Activated naive CD4-positive, alpha-beta T cell treated with anti-CD3 and anti-CD28 coated beads for 36 hours (primary cell): ENCODE data around the gene GKN1. TPM values are rescaled to one million over a fixed set of nuclear protein-coding genes. Genes with fewer than 3 reads are reported as not detected.

ENCODE experiments used
- CTCF ChIA-PET: fragments of 350-600 bp; sonication (Branson Sonifier 250); formaldehyde crosslinking; loops from one replicate; lab custom pipeline; 2021; ENCODE audit warnings: antibody characterized with exemption; lab: Charles Lee
- DNase-seq: peaks from one replicate; pipeline ENCODE4 v3.0.0-alpha.2; 2020
- H3K27ac Mint-ChIP-seq: one replicate; pipeline ENCODE4 v1.8.0; 2021; ENCODE audit warnings: mild to moderate bottlenecking, mixed read lengths
- H3K27me3 Mint-ChIP-seq: one replicate; pipeline ENCODE4 v1.8.0; 2021; ENCODE audit warnings: low read depth, mixed read lengths
- H3K36me3 Mint-ChIP-seq: one replicate; pipeline ENCODE4 v1.8.0; 2021; ENCODE audit warnings: low read depth, mixed read lengths
- H3K4me1 Mint-ChIP-seq: one replicate; pipeline ENCODE4 v1.8.0; 2021; ENCODE audit warnings: low read depth, mixed read lengths
- H3K4me3 Mint-ChIP-seq: one replicate; pipeline ENCODE4 v1.8.0; 2021; ENCODE audit warnings: mild to moderate bottlenecking, moderate library complexity, mixed read lengths
- H3K9me3 Mint-ChIP-seq: one replicate; pipeline ENCODE4 v1.8.0; 2021; ENCODE audit warnings: mixed read lengths
- intact Hi-C: fragments of 100-400 bp; cut with micrococcal nuclease; formaldehyde crosslinking; loops from one replicate; pipeline ENCODE4 v1.15.1; 2023
- total RNA-seq, 2 experiments: library from RNA; stranded (reverse); gene quantifications; one replicate each; pipeline ENCODE4 v1.2.3, GENCODE V29; 2021

Gene GKN1
- total RNA-seq, 2 experiments from 2014 or later = not detected

DNA sequence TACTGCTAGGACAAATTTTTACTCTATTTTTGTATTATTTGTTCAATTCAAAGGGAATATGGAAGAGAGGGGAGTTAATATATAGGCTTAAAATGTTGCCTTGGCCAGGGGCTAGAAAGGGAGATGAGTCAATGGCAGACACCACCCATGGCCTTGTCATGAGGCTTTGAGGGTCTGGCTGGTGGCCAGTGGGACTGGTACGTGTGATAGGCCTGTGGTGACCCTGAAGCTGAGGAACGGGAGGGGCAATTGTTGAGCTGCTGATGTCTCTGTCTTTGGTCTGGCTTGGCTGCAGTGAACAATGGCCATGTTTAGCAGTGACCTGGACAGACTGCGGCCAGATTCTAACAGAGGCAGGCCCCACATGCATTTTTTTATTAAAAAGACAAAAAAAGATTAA, 18.5 kb downstream of the GKN1 start:
- CTCF ChIA-PET = no interaction called here
- Mint-ChIP-seq H3K4me3 (no peak overlapping the region), H3K27ac (no peak overlapping the region), H3K27me3 (peaks cover 2% of the 10 kb centered on the region), H3K9me3 (no peaks in the 10 kb centered on the region), H3K36me3 (no peaks in the 10 kb centered on the region), H3K4me1 (no peaks in the 10 kb centered on the region)
- intact Hi-C loops = no loop called here
- no peak for DNase-seq

DNA sequence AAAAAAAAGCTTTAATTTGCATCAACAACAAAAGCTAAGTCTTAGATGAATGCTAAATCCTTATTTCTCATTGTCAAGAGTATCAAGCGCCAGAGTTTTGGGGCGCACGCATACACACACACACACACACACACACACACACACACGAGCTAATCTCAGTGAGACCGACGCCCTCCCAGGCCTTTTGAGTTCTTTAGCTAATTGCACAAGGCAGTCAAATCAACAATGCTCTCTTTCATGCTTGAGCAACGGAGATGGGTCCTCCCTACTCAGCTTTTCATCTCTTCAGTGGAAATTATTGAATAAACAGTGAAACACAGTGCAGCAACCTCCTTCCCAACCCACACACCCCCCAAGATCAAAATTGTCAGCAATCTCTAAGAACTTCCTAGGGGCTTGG, 19.2 kb downstream of the GKN1 start:
- intact Hi-C loops = no loop called here
- H3K4me1 Mint-ChIP-seq = no peaks in the 10 kb centered on the region
- H3K9me3 Mint-ChIP-seq = no peaks in the 10 kb centered on the region
- no peak for DNase-seq
- CTCF ChIA-PET = interaction anchor here (0.7 kb wide), 1 partner anchor 9 kb away, joined by 3 read pairs; no protein-coding TSS in a partner anchor
- no peak overlapping the region for H3K4me3 Mint-ChIP-seq
- H3K27me3 Mint-ChIP-seq = peaks cover 6% of the 10 kb centered on the region
- H3K27ac Mint-ChIP-seq = no peak overlapping the region
- H3K36me3 Mint-ChIP-seq = no peaks in the 10 kb centered on the region

DNA sequence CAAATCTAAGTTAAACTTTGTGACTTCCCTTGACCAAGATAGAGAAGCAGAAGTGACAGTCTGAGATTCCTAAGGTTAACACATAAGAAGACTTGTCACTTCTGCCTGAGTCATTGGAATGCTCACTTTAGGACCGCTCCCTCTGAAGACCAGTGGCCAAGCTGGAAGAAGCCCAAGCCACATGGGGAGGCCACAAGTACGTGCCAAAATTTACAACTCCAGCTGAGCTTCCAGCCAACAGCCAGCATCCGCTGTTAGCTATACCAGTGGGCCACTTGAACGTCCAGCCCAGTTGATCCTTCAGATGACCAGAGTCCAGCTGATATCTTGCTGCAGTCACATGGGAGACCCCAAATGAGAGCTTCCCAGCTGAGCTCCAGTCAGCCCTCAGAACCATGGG, 20.4 kb downstream of the GKN1 start:
- Mint-ChIP-seq H3K27ac (no peak overlapping the region), H3K4me3 (no peak overlapping the region), H3K4me1 (no peaks in the 10 kb centered on the region), H3K36me3 (no peaks in the 10 kb centered on the region), H3K9me3 (no peaks in the 10 kb centered on the region), H3K27me3 (peaks cover 6% of the 10 kb centered on the region)
- intact Hi-C loops = no loop called here
- no peak for DNase-seq
- CTCF ChIA-PET = no interaction called here

DNA sequence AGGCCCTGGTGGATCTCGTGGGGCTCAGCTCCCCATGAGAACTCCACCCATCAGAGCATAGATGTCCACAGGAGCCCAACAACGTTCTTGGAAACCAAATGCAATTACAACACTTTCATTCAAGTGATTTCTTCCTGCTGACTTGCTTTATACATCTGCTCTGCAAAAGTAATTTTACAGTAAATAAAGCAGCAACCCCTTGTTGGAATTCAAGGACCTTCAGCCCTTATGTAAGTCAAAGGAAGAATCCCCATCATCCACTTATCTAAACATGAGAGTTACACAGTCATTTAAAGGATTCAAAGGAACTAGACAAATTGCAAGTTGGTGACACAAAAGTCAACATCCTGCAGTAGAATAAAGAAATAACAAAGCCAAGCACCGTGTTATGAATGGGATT, 21.5 kb downstream of the GKN1 start:
- DNase-seq = no peak
- no peak overlapping the region for H3K27ac Mint-ChIP-seq
- H3K4me3 Mint-ChIP-seq = no peak overlapping the region
- CTCF ChIA-PET = interaction anchor here (1.2 kb wide), 1 partner anchor 52 kb away, joined by 6 read pairs; no protein-coding TSS in a partner anchor
- H3K4me1 Mint-ChIP-seq = no peaks in the 10 kb centered on the region
- no peaks in the 10 kb centered on the region for H3K36me3 Mint-ChIP-seq
- H3K27me3 Mint-ChIP-seq = peaks cover 6% of the 10 kb centered on the region
- no peaks in the 10 kb centered on the region for H3K9me3 Mint-ChIP-seq
- intact Hi-C loops = no loop called here

DNA sequence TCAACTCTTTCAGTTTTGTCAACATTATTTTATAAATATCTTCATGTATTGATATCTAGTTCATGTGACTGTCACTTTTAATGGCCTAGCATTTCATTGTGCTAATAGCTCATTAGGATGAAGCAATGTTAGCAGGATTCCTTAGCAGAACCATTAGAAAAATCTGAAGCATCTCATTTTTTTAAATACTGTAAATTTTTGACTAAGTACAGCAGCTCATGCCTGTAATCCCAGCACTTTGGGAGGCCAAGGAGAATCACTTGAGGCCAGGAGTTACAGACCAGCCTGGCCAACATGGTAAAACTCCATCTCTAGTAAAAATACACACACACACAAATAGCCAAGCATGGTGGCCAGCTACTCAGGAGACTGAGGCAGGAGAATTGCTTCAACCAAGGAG, 23.0 kb downstream of the GKN1 start:
- Mint-ChIP-seq H3K27me3 (peaks cover 12% of the 10 kb centered on the region), H3K9me3 (peaks cover 6% of the 10 kb centered on the region), H3K4me1 (no peaks in the 10 kb centered on the region), H3K27ac (no peak overlapping the region), H3K36me3 (no peaks in the 10 kb centered on the region), H3K4me3 (no peak overlapping the region)
- no peak for DNase-seq
- CTCF ChIA-PET = interaction anchor here (0.6 kb wide), 2 partner anchors 270 to 539 kb away, joined by 3 read pairs; no protein-coding TSS in a partner anchor
- intact Hi-C loops = no loop called here

DNA sequence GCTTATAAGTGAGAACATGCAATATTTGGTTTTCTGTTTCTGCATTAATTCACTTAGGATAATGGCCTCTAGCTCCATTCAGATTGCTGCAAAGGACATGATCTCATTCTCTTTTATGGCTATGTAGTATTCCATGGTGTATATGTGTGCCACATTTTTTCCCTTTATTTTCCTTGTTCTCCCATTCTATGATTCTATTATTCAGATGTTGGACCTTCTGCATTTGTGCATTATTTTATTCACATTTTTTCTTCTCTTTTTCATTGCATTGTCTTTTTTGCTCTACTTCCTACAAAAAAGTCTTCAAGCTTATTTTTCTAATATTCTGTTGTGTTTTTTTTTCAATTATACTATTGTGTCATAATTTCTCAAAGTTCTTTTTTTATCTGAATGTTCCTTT, 27.4 kb downstream of the GKN1 start:
- CTCF ChIA-PET = interaction anchor here (0.7 kb wide), 1 partner anchor 137 kb away, joined by 3 read pairs; no protein-coding TSS in a partner anchor
- no peaks in the 10 kb centered on the region for H3K4me1 Mint-ChIP-seq
- DNase-seq = no peak
- H3K4me3 Mint-ChIP-seq = no peak overlapping the region
- no peaks in the 10 kb centered on the region for H3K36me3 Mint-ChIP-seq
- no peak overlapping the region for H3K27ac Mint-ChIP-seq
- H3K27me3 Mint-ChIP-seq = peaks cover 18% of the 10 kb centered on the region
- H3K9me3 Mint-ChIP-seq = peaks cover 6% of the 10 kb centered on the region
- intact Hi-C loops = no loop called here

DNA sequence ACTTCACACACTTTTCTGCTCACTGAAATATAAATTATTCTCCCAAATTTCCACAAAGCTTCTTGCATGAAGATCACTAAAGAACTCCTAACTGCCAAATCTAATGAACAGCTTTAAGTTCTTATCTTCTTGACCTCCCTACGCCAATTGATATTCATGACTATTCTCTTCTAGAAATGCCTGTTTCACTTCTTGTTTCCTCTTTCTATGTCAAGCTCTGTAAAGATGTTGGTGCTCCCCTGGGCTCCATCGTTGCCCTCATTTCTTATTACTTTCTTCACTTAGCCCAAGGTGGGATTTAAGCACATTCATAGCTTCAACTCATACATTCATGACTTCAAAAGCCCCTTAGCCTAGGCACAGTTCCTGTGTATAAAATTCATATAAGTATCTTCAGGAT, 29.3 kb downstream of the GKN1 start:
- no peaks in the 10 kb centered on the region for H3K4me1 Mint-ChIP-seq
- no peak overlapping the region for H3K27ac Mint-ChIP-seq
- no peaks in the 10 kb centered on the region for H3K36me3 Mint-ChIP-seq
- no peak overlapping the region for H3K4me3 Mint-ChIP-seq
- CTCF ChIA-PET = no interaction called here
- no peak for DNase-seq
- intact Hi-C loops = no loop called here
- peaks cover 6% of the 10 kb centered on the region for H3K9me3 Mint-ChIP-seq
- peaks cover 15% of the 10 kb centered on the region for H3K27me3 Mint-ChIP-seq

DNA sequence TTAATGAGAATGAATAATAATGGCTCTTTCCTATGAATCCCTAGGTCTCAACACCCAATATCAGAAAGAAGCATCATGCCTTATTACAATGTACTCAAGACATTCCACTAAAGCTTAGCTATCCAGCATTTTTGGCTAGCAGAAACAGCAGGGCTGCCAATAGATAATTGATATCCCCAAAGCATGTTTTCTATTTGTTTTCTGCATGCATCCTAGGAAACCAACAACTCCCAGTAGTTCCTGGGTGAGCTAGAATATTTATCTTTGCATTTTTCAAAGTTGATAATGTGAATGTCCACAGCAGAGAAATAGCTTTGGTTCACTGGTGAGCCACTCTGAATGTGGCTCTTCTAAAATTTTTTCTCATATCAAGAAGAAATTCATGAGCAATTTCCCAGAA, 32.7 kb downstream of the GKN1 start:
- Mint-ChIP-seq H3K4me3 (no peak overlapping the region), H3K36me3 (no peaks in the 10 kb centered on the region), H3K27me3 (peaks cover 18% of the 10 kb centered on the region), H3K9me3 (no peaks in the 10 kb centered on the region), H3K27ac (no peak overlapping the region), H3K4me1 (no peaks in the 10 kb centered on the region)
- intact Hi-C loops = no loop called here
- no peak for DNase-seq
- CTCF ChIA-PET = no interaction called here

DNA sequence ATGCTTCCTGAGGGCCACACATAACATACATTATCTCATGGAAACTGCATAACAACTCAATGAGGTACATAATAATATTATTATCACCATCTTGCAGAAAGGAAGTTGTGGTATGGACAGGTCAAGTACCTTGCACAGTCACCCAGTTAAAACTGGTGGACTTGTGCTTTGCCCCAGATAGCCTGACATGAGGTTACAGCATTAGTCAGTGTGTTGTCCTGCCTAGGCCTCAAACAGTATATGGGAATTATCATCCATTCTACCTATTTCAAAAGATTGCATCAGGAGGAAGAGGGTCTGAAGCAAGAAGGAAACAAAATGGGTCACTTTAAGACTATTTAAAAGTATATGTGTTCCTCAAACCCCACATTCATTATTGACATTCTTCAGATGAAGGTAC, 33.2 kb downstream of the GKN1 start:
- intact Hi-C loops = no loop called here
- Mint-ChIP-seq H3K36me3 (no peaks in the 10 kb centered on the region), H3K4me3 (no peak overlapping the region), H3K4me1 (peaks cover 1% of the 10 kb centered on the region), H3K27me3 (peaks cover 22% of the 10 kb centered on the region), H3K9me3 (no peaks in the 10 kb centered on the region), H3K27ac (no peak overlapping the region)
- CTCF ChIA-PET = no interaction called here
- DNase-seq = no peak

DNA sequence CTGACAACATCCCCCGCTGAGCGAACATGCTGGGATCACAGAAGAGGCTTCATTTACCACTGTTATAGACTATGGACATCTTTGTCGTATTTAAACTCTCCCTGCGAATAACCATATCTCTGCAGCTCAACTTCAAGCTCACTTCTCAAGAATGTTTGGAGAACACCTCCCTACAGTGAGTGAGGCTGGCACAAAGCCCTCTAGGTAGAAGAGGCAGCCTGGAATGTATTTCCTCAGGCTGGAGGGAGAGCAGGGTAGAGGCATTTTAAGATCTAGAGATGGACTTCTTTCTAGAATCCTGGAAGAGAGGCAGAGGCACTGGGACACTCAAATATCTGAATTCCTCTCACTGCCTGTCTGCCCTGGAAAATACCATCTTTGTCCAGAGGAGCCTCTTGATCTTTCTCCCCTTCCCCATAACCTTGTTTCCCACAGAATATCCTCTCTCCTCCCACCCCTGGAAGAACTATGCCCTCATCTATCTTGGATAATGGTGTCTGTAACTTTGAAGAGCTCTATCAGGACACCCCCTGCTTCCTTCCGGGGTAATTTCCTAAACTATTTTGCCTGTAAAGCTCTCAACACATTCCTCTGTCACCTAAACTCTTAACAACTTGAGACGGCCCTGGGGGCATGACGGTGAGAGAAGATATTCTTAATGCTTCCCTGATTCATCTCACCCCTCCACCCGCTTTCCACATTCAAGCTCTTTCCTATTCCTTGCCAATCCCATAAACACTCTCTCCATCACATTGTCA, 36.2 kb downstream of the GKN1 start:
- H3K4me1 Mint-ChIP-seq = peaks cover 10% of the 10 kb centered on the region
- no peaks in the 10 kb centered on the region for H3K9me3 Mint-ChIP-seq
- H3K36me3 Mint-ChIP-seq = no peaks in the 10 kb centered on the region
- no peak for DNase-seq
- H3K27me3 Mint-ChIP-seq = peaks cover 28% of the 10 kb centered on the region
- H3K27ac Mint-ChIP-seq = no peak overlapping the region
- CTCF ChIA-PET = interaction anchor here (1.2 kb wide), 1 partner anchor 296 kb away, joined by 5 read pairs; no protein-coding TSS in a partner anchor
- H3K4me3 Mint-ChIP-seq = no peak overlapping the region
- intact Hi-C loops = loop anchor here (5.0 kb wide), 1 partner anchor 68 kb away; no protein-coding TSS in a partner anchor

DNA sequence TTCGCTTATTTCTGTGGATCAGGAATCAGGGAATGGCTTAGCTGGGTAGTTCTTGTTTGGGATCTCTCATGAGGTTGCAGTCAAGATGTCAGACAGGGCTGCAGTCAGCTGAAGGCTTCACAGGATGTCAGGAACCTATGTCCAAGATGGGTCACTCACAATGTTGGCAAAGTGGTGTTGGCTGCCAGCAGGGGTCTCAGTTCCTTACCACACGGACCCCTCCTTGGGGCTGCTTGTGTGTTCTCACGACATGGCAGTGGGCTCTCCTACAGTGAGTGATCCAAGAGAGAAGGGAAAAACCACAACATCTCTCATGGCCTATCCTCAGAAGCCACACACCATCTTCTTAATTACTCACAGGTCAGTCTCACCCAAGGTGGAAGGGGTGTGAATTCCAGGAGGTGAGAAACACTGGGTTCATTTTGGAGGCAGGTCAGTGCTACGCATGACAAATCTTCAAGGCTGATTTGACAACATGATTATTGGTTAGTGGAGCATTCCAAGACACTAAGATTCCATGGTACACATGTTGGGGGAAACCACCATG, 37.2 kb downstream of the GKN1 start:
- Mint-ChIP-seq H3K4me3 (no peak overlapping the region), H3K27ac (no peak overlapping the region), H3K9me3 (no peaks in the 10 kb centered on the region), H3K4me1 (peaks cover 10% of the 10 kb centered on the region), H3K27me3 (peaks cover 32% of the 10 kb centered on the region), H3K36me3 (no peaks in the 10 kb centered on the region)
- CTCF ChIA-PET = interaction anchor here (1.2 kb wide), 1 partner anchor 295 kb away, joined by 5 read pairs; no protein-coding TSS in a partner anchor
- intact Hi-C loops = loop anchor here (5.0 kb wide), 1 partner anchor 69 kb away; no protein-coding TSS in a partner anchor
- DNase-seq = no peak

DNA sequence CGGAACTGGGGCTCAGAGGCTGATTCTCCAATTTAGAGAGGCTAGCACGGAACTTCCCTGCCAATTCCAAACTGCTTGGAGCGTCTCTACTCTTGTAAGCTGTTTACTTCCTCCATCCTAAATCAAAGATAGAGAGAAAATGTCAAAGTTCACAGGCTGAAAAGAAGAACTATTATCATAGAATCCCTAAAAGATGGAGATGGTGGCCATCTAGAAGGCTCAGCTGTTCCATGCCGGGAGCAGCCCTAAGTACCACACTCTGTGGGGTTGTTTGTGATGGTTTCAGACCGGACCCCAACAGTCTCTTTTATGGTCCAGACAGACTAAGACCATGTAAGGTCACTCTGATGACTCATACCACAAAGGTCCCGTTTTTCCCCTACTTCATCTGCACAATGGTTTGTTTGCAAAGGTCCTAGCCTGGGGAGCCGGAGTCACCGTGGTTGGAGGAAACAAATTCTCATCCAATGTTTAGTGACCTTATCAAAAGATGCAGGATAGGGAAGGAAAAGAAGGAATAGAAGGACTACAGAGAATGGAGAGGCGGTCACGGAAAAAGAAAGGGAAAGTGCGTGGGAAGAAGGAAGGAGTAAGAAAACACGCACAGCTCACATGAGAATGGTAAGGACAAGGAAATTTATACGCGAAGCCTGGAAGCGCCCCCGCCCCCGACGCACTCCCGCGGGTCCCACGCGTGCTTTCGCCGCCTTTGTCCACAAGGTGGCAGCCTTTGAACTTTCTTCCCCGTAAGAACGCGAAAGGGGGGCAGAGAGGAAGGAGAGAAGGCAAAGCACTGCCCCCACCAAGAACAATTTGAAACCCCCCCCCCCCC, 38.1 kb downstream of the GKN1 start:
- no peaks in the 10 kb centered on the region for H3K36me3 Mint-ChIP-seq
- H3K4me3 Mint-ChIP-seq = peak overlapping the region; percentile 68
- DNase-seq = peak; percentile 53
- peaks cover 33% of the 10 kb centered on the region for H3K27me3 Mint-ChIP-seq
- intact Hi-C loops = loop anchor here (1.0 to 5.0 kb wide), 2 partner anchors 70 to 295 kb away; no protein-coding TSS in a partner anchor
- H3K9me3 Mint-ChIP-seq = no peaks in the 10 kb centered on the region
- no peak overlapping the region for H3K27ac Mint-ChIP-seq
- CTCF ChIA-PET = interaction anchor here (0.6 to 1.0 kb wide), 5 partner anchors 34 to 192 kb away, joined by 3 to 4 read pairs (median 3); no protein-coding TSS in a partner anchor
- peaks cover 10% of the 10 kb centered on the region for H3K4me1 Mint-ChIP-seq
